ENCODE measurements around the gene DCAF4.

The DCAF4 gene

GRCh38 chr14:72962829-72963312, 36.6 kb downstream of the DCAF4 start:
- no peaks in the 10 kb centered on the region for H3K4me1 Mint-ChIP-seq
- ATAC-seq, result no peak
- no peaks in the 10 kb centered on the region for H3K9me3 Mint-ChIP-seq
- no peak overlapping the region for H3K4me3 Mint-ChIP-seq
- no peak overlapping the region for H3K27ac Mint-ChIP-seq
- H3K36me3 Mint-ChIP-seq, result peaks cover 55% of the 10 kb centered on the region
- no peaks in the 10 kb centered on the region for H3K27me3 Mint-ChIP-seq

GRCh38 chr14:72965249-72965648, 39.0 kb downstream of the DCAF4 start:
- H3K36me3 Mint-ChIP-seq, result peaks cover 51% of the 10 kb centered on the region
- peak overlapping the region; percentile 0 for H3K27ac Mint-ChIP-seq

GRCh38 chr14:72966038-72966437, 39.8 kb downstream of the DCAF4 start:
- Mint-ChIP-seq H3K27ac (peak overlapping the region; percentile 0), H3K4me1 (no peaks in the 10 kb centered on the region), H3K9me3 (no peaks in the 10 kb centered on the region), H3K27me3 (no peaks in the 10 kb centered on the region), H3K4me3 (no peak overlapping the region), H3K36me3 (peaks cover 50% of the 10 kb centered on the region)
- no peak for ATAC-seq

More at GRCh38 chr14:72965249-72965648, 39.0 kb downstream of the DCAF4 start:
- Mint-ChIP-seq H3K9me3 (no peaks in the 10 kb centered on the region), H3K4me1 (no peaks in the 10 kb centered on the region), H3K4me3 (no peak overlapping the region), H3K27me3 (no peaks in the 10 kb centered on the region)
- ATAC-seq, result no peak

- peaks cover 41% of the 10 kb centered on the region for H3K36me3 Mint-ChIP-seq
- no peak overlapping the region for H3K4me3 Mint-ChIP-seq
- no peaks in the 10 kb centered on the region for H3K9me3 Mint-ChIP-seq
- ATAC-seq, result no peak
- no peaks in the 10 kb centered on the region for H3K4me1 Mint-ChIP-seq
- H3K27me3 Mint-ChIP-seq, result no peaks in the 10 kb centered on the region
- H3K27ac Mint-ChIP-seq, result no peak overlapping the region
These were observed 42.1 kb downstream of the DCAF4 start for GRCh38 chr14:72968316-72968715.

GRCh38 chr14:72970058-72970630, 43.9 kb downstream of the DCAF4 start:
- no peak for ATAC-seq
- Mint-ChIP-seq H3K9me3 (no peaks in the 10 kb centered on the region), H3K27me3 (no peaks in the 10 kb centered on the region), H3K27ac (no peak overlapping the region), H3K4me1 (no peaks in the 10 kb centered on the region), H3K36me3 (peaks cover 53% of the 10 kb centered on the region), H3K4me3 (no peak overlapping the region)

GRCh38 chr14:72970824-72971434, 44.7 kb downstream of the DCAF4 start:
- peaks cover 57% of the 10 kb centered on the region for H3K36me3 Mint-ChIP-seq
- ATAC-seq, result no peak
- no peaks in the 10 kb centered on the region for H3K27me3 Mint-ChIP-seq
- no peaks in the 10 kb centered on the region for H3K9me3 Mint-ChIP-seq
- no peak overlapping the region for H3K27ac Mint-ChIP-seq
- H3K4me1 Mint-ChIP-seq, result no peaks in the 10 kb centered on the region
- H3K4me3 Mint-ChIP-seq, result no peak overlapping the region

GRCh38 chr14:72974661-72975060, 48.4 kb downstream of the DCAF4 start:
- peaks cover 62% of the 10 kb centered on the region for H3K36me3 Mint-ChIP-seq
- no peak overlapping the region for H3K27ac Mint-ChIP-seq
- H3K4me3 Mint-ChIP-seq, result no peak overlapping the region
- H3K27me3 Mint-ChIP-seq, result no peaks in the 10 kb centered on the region
- no peaks in the 10 kb centered on the region for H3K4me1 Mint-ChIP-seq
- ATAC-seq, result no peak
- H3K9me3 Mint-ChIP-seq, result no peaks in the 10 kb centered on the region

- Mint-ChIP-seq H3K27ac (no peak overlapping the region), H3K9me3 (no peaks in the 10 kb centered on the region), H3K4me1 (no peaks in the 10 kb centered on the region), H3K27me3 (no peaks in the 10 kb centered on the region), H3K4me3 (no peak overlapping the region), H3K36me3 (peaks cover 59% of the 10 kb centered on the region)
- ATAC-seq, result no peak
These were observed 49.5 kb downstream of the DCAF4 start for GRCh38 chr14:72975770-72976169.

- peaks cover 66% of the 10 kb centered on the region for H3K36me3 Mint-ChIP-seq
These were observed 52.6 kb downstream of the DCAF4 start for GRCh38 chr14:72978856-72979255.

GRCh38 chr14:72980863-72981262, 54.6 kb downstream of the DCAF4 start:
- Mint-ChIP-seq H3K27ac (no peak overlapping the region), H3K36me3 (peaks cover 68% of the 10 kb centered on the region), H3K4me1 (no peaks in the 10 kb centered on the region), H3K9me3 (no peaks in the 10 kb centered on the region), H3K4me3 (no peak overlapping the region), H3K27me3 (no peaks in the 10 kb centered on the region)
- no peak for ATAC-seq

More at GRCh38 chr14:72978856-72979255, 52.6 kb downstream of the DCAF4 start:
- H3K4me1 Mint-ChIP-seq, result no peaks in the 10 kb centered on the region
- no peak overlapping the region for H3K4me3 Mint-ChIP-seq
- no peaks in the 10 kb centered on the region for H3K9me3 Mint-ChIP-seq
- no peak overlapping the region for H3K27ac Mint-ChIP-seq
- no peaks in the 10 kb centered on the region for H3K27me3 Mint-ChIP-seq
- no peak for ATAC-seq

- Mint-ChIP-seq H3K36me3 (peaks cover 66% of the 10 kb centered on the region), H3K27me3 (no peaks in the 10 kb centered on the region)
These were observed 56.0 kb downstream of the DCAF4 start for GRCh38 chr14:72982146-72982708.

GRCh38 chr14:72986214-72986613, 60.0 kb downstream of the DCAF4 start:
- Mint-ChIP-seq H3K27ac (no peak overlapping the region), H3K4me3 (no peak overlapping the region), H3K9me3 (no peaks in the 10 kb centered on the region), H3K4me1 (no peaks in the 10 kb centered on the region), H3K27me3 (no peaks in the 10 kb centered on the region), H3K36me3 (peaks cover 52% of the 10 kb centered on the region)
- ATAC-seq, result no peak

More at GRCh38 chr14:72982146-72982708, 56.0 kb downstream of the DCAF4 start:
- no peak overlapping the region for H3K27ac Mint-ChIP-seq
- no peak overlapping the region for H3K4me3 Mint-ChIP-seq
- no peaks in the 10 kb centered on the region for H3K4me1 Mint-ChIP-seq
- no peak for ATAC-seq
- H3K9me3 Mint-ChIP-seq, result no peaks in the 10 kb centered on the region

- no peak for ATAC-seq
- no peaks in the 10 kb centered on the region for H3K9me3 Mint-ChIP-seq
- no peak overlapping the region for H3K27ac Mint-ChIP-seq
- H3K36me3 Mint-ChIP-seq, result peaks cover 50% of the 10 kb centered on the region
- no peak overlapping the region for H3K4me3 Mint-ChIP-seq
- H3K27me3 Mint-ChIP-seq, result no peaks in the 10 kb centered on the region
- H3K4me1 Mint-ChIP-seq, result no peaks in the 10 kb centered on the region
These were observed 60.6 kb downstream of the DCAF4 start for GRCh38 chr14:72986857-72987256.

- no peak overlapping the region for H3K27ac Mint-ChIP-seq
- H3K36me3 Mint-ChIP-seq, result peaks cover 46% of the 10 kb centered on the region
- no peak for ATAC-seq
- no peak overlapping the region for H3K4me3 Mint-ChIP-seq
- no peaks in the 10 kb centered on the region for H3K4me1 Mint-ChIP-seq
- H3K27me3 Mint-ChIP-seq, result no peaks in the 10 kb centered on the region
- no peaks in the 10 kb centered on the region for H3K9me3 Mint-ChIP-seq
These were observed 63.9 kb downstream of the DCAF4 start for GRCh38 chr14:72990171-72990570.

- H3K4me3 Mint-ChIP-seq, result no peak overlapping the region
- H3K36me3 Mint-ChIP-seq, result peaks cover 60% of the 10 kb centered on the region
- ATAC-seq, result no peak
- no peaks in the 10 kb centered on the region for H3K9me3 Mint-ChIP-seq
- no peaks in the 10 kb centered on the region for H3K27me3 Mint-ChIP-seq
- H3K27ac Mint-ChIP-seq, result no peak overlapping the region
- peaks cover 7% of the 10 kb centered on the region for H3K4me1 Mint-ChIP-seq
These were observed 70.7 kb downstream of the DCAF4 start for GRCh38 chr14:72996916-72997315.

Data from stimulated activated memory B cell treated with anti-CD40 and anti-IgM and Interleukin-4, amounts not matched to agents 10 μg/mL and 1 μg/mL and 100 μg/mL, for 72 hours (primary cell).